NCI-H2196 treated with DMSO at 0.1 percent for 48 hours (cell line): ENCODE data around the gene HIPK3.
"Not testable (repeated sequence)": the region's sequence is repeated elsewhere in the genome, so short reads cannot be mapped to it uniquely, and the experiment has no call there.

ENCODE experiments used
- DNase-seq: peaks from one replicate; lab custom pipeline; 2025; ENCODE audit not compliant: unreplicated experiment; lab: John Stamatoyannopoulos, UW

The HIPK3 gene

GRCh38 chr11:33303541-33303940, 46.4 kb downstream of the HIPK3 start:
- no peak for DNase-seq

- not testable (repeated sequence) for DNase-seq
Measured at GRCh38 chr11:33306821-33307220, 49.6 kb downstream of the HIPK3 start.

- DNase-seq = no peak
Measured at GRCh38 chr11:33307984-33308383, 50.8 kb downstream of the HIPK3 start.

- no peak for DNase-seq
Measured at GRCh38 chr11:33309118-33309517, 51.9 kb downstream of the HIPK3 start.

GRCh38 chr11:33310720-33311500, 53.7 kb downstream of the HIPK3 start:
- no peak for DNase-seq

- no peak for DNase-seq
Measured at GRCh38 chr11:33311680-33312079, 54.5 kb downstream of the HIPK3 start.

- no peak for DNase-seq
Measured at GRCh38 chr11:33315822-33316221, 58.6 kb downstream of the HIPK3 start.

- DNase-seq = no peak
Measured at GRCh38 chr11:33317662-33318061, 60.5 kb downstream of the HIPK3 start.

GRCh38 chr11:33320016-33320813, 63.0 kb downstream of the HIPK3 start:
- no peak for DNase-seq

GRCh38 chr11:33320814-33321330, 63.7 kb downstream of the HIPK3 start:
- DNase-seq = no peak

GRCh38 chr11:33321422-33321821, 64.2 kb downstream of the HIPK3 start:
- DNase-seq = no peak

GRCh38 chr11:33323421-33323820, 66.2 kb downstream of the HIPK3 start:
- no peak for DNase-seq

GRCh38 chr11:33324302-33324985, 67.3 kb downstream of the HIPK3 start:
- no peak for DNase-seq

GRCh38 chr11:33325451-33325850, 68.3 kb downstream of the HIPK3 start:
- DNase-seq = no peak

- peak; percentile 33 for DNase-seq
Measured at GRCh38 chr11:33329705-33330329, 72.6 kb downstream of the HIPK3 start.

GRCh38 chr11:33333816-33334215, 76.6 kb downstream of the HIPK3 start:
- DNase-seq = no peak

- no peak for DNase-seq
Measured at GRCh38 chr11:33334627-33335026, 77.4 kb downstream of the HIPK3 start.

- DNase-seq = no peak
Measured at GRCh38 chr11:33339247-33339646, 82.1 kb downstream of the HIPK3 start.

GRCh38 chr11:33344611-33345010, 87.4 kb downstream of the HIPK3 start:
- no peak for DNase-seq

- no peak for DNase-seq
Measured at GRCh38 chr11:33347490-33348125, 90.4 kb downstream of the HIPK3 start.

- DNase-seq = no peak
Measured at GRCh38 chr11:33350287-33350686, 93.1 kb downstream of the HIPK3 start.
